ENCODE results near the gene ATG101.

DNA sequence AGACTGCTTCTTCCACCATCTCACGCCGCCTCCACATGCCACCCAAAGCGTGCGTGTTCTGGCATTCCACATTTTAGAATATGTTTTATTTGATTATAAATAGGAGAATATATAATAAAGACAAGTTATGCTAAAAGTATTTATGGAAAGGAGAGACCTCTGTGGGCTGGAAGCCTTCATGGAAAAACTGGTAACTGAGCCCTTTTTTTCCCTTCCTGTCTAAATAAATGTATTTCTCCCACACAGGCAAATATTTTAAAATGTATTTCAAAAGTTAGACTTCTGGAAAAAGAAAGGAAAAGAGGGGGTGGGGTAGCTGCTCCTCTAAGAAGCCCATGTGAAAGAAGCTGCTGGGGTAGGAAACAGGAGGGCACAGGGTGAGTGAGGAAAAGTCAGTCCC, 34.6 kb upstream of the ATG101 start:
- TF ChIP-seq, protein P1, sequence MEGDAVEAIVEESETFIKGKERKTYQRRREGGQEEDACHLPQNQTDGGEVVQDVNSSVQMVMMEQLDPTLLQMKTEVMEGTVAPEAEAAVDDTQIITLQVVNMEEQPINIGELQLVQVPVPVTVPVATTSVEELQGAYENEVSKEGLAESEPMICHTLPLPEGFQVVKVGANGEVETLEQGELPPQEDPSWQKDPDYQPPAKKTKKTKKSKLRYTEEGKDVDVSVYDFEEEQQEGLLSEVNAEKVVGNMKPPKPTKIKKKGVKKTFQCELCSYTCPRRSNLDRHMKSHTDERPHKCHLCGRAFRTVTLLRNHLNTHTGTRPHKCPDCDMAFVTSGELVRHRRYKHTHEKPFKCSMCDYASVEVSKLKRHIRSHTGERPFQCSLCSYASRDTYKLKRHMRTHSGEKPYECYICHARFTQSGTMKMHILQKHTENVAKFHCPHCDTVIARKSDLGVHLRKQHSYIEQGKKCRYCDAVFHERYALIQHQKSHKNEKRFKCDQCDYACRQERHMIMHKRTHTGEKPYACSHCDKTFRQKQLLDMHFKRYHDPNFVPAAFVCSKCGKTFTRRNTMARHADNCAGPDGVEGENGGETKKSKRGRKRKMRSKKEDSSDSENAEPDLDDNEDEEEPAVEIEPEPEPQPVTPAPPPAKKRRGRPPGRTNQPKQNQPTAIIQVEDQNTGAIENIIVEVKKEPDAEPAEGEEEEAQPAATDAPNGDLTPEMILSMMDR (IDR thresholded peaks at IDR 0.05): no peak
- TF ChIP-seq POLR2A (IDR thresholded peaks at IDR 0.05): no peak
